Liver (tissue), 9 donors: Measurements from ENCODE around the gene URI1. TPM values are rescaled to one million over a fixed set of nuclear protein-coding genes. Genes with fewer than 3 reads are reported as not detected.

Experiments
- DNase-seq: peaks from one replicate; pipeline ENCODE4 v3.0.0-alpha.2; 2017; ENCODE audit warnings: low spot score
- H3K27ac ChIP-seq, 2 donors: one replicate each; pipeline ENCODE4 v1.7.0; 2013; ENCODE audit warnings: inconsistent platforms in 2 of 2, low read length in 2 of 2, control low read depth in 1 of 2, low read depth in 1 of 2, mild to moderate bottlenecking in 1 of 2
- H3K27me3 ChIP-seq, 4 donors: one replicate each; pipeline versions ENCODE4 v1.6.1 to v1.7.0; 2013; ENCODE audit warnings: low read length in 3 of 4, inconsistent platforms in 1 of 4, mild to moderate bottlenecking in 1 of 4, moderate library complexity in 1 of 4; ENCODE audit not compliant: control insufficient read depth in 4 of 4, insufficient read depth in 4 of 4
- H3K36me3 ChIP-seq, 4 donors: one replicate each; pipeline versions ENCODE4 v1.6.1 to v1.7.0; 2013; ENCODE audit warnings: low read length in 3 of 4, mild to moderate bottlenecking in 3 of 4, low read depth in 1 of 4, moderate library complexity in 1 of 4; ENCODE audit not compliant: control insufficient read depth in 4 of 4, insufficient read depth in 3 of 4
- H3K4me1 ChIP-seq, 4 donors: one replicate each; pipeline versions ENCODE4 v1.6.1 to v1.7.0; 2013; ENCODE audit warnings: low read length in 3 of 4, mild to moderate bottlenecking in 3 of 4, moderate library complexity in 1 of 4; ENCODE audit not compliant: control insufficient read depth in 4 of 4, insufficient read depth in 4 of 4
- H3K4me3 ChIP-seq, 3 donors: one replicate each; pipeline versions ENCODE4 v1.6.1 to v1.7.0; 2013; ENCODE audit warnings: low read length in 3 of 3, control low read depth in 1 of 3, low read depth in 1 of 3, mild to moderate bottlenecking in 1 of 3
- H3K9ac ChIP-seq, 2 donors: one replicate each; pipeline ENCODE4 v1.7.0; 2013; ENCODE audit warnings: low read length in 2 of 2, mild to moderate bottlenecking in 2 of 2, moderate library complexity in 2 of 2, control low read depth in 1 of 2, low read depth in 1 of 2
- H3K9me3 ChIP-seq, 4 donors: one replicate each; pipeline versions ENCODE4 v1.6.1 to v1.7.0; 2013; ENCODE audit warnings: low read length in 3 of 4; ENCODE audit not compliant: control insufficient read depth in 4 of 4
- ATF3 ChIP-seq: IDR thresholded peaks from 2 replicates; pipeline ENCODE4 v1.6.1; 2016; ENCODE audit warnings: antibody characterized with exemption
- CTCF ChIP-seq: fragments of 150-350 bp; IDR thresholded peaks from 2 replicates; pipeline ENCODE4 v1.5.1; 2017; ENCODE audit warnings: improper control_type of control experiment, low read depth, low read length; ENCODE audit not compliant: missing input control
- EGR1 ChIP-seq, 2 donors: IDR thresholded peaks; 2 replicates each; pipeline ENCODE4 v1.6.1; 2016 to 2018; ENCODE audit warnings: antibody characterized with exemption in 2 of 2, low read depth in 2 of 2
- FOXA1 ChIP-seq: IDR thresholded peaks from 2 replicates; pipeline ENCODE4 v1.6.1; 2016; ENCODE audit warnings: antibody characterized with exemption
- FOXA2 ChIP-seq: IDR thresholded peaks from 2 replicates; pipeline ENCODE4 v1.6.1; 2016; ENCODE audit warnings: antibody characterized with exemption
- GABPA ChIP-seq, 2 donors: IDR thresholded peaks in 1 of 2; conservative IDR thresholded peaks in 1 of 2; 2 replicates each; pipeline ENCODE4 v1.6.1; 2016; ENCODE audit warnings: antibody characterized with exemption in 2 of 2, mild to moderate bottlenecking in 1 of 2, moderate library complexity in 1 of 2
- HNF4A ChIP-seq, 2 donors: conservative IDR thresholded peaks; 2 replicates each; pipeline ENCODE4 v1.6.1; 2016; ENCODE audit warnings: antibody characterized with exemption in 2 of 2, mild to moderate bottlenecking in 2 of 2
- HNF4G ChIP-seq: IDR thresholded peaks from 2 replicates; pipeline ENCODE4 v1.6.1; 2016; ENCODE audit warnings: antibody characterized with exemption
- JUND ChIP-seq, 2 donors: IDR thresholded peaks; 2 replicates each; pipeline ENCODE4 v1.6.1; 2016; ENCODE audit warnings: antibody characterized with exemption in 2 of 2
- NR2F2 ChIP-seq: IDR thresholded peaks from 2 replicates; pipeline ENCODE4 v1.6.1; 2016; ENCODE audit warnings: antibody characterized with exemption
- RAD21 ChIP-seq, 2 donors: IDR thresholded peaks; 2 replicates each; pipeline ENCODE4 v1.6.1; 2016; ENCODE audit warnings: antibody characterized with exemption in 2 of 2, mild to moderate bottlenecking in 2 of 2
- REST ChIP-seq: IDR thresholded peaks from 2 replicates; pipeline ENCODE4 v1.6.1; 2016; ENCODE audit warnings: antibody characterized with exemption, mild to moderate bottlenecking
- RXRA ChIP-seq, 2 donors: IDR thresholded peaks; 2 replicates each; pipeline ENCODE4 v1.6.1; 2017 to 2018; ENCODE audit warnings: antibody characterized with exemption in 2 of 2, mild to moderate bottlenecking in 1 of 2
- SP1 ChIP-seq: IDR thresholded peaks from 2 replicates; pipeline ENCODE4 v1.6.1; 2018; ENCODE audit warnings: antibody characterized with exemption, mild to moderate bottlenecking
- TAF1 ChIP-seq: conservative IDR thresholded peaks from 2 replicates; pipeline ENCODE4 v1.6.1; 2016; ENCODE audit warnings: antibody characterized with exemption, mild to moderate bottlenecking
- YY1 ChIP-seq: IDR thresholded peaks from 2 replicates; pipeline ENCODE4 v1.6.1; 2016; ENCODE audit warnings: antibody characterized with exemption, mild to moderate bottlenecking
- ZBTB33 ChIP-seq: IDR thresholded peaks from 2 replicates; pipeline ENCODE4 v1.6.1; 2016; ENCODE audit warnings: antibody characterized with exemption
- WGBS: extraction: QIAGEN DNeasy Blood & Tissue Kit; methylation state at CpG from one replicate; pipeline ENCODE4 v1.1.7; 2013; 5-methylcytosine and 5-hydroxymethylcytosine counted together
- polyA plus RNA-seq, 2 donors: library from polyadenylated mRNA; stranded (reverse) in 1 of 2; unstranded in 1 of 2; fragments of 200-250 nt in 1 of 2; fragments of >200 nt in 1 of 2; fragmentation: Nextera tagmentation in 1 of 2; extraction: Ambion mirVana in 1 of 2; gene quantifications; one replicate each; pipeline versions ENCODE4 v1.2.1 to v1.2.3, GENCODE V29; 2013 to 2015
- total RNA-seq, 2 donors: library from RNA; depleted of rRNA; stranded (reverse); fragments of >200 nt; gene quantifications; one replicate each; pipeline ENCODE4 v1.2.3, GENCODE V29; 2014
- TF ChIP-seq, protein P1 (sequence below): IDR thresholded peaks from 2 replicates; pipeline ENCODE4 v1.6.1; 2016; ENCODE audit warnings: antibody characterized with exemption
- donor health status: healthy.
- donor health status: healthy.
- donor health status: healthy.
- donor health status: healthy.
- donor health status: healthy.

The URI1 gene
- total and polyA plus RNA-seq, 4 donors: 12.2 to 29.5 (median 15.7) TPM

GRCh38 chr19:29926031-29926430 is 16.0 kb upstream of the URI1 start:
- WGBS: 46% methylated on average over 1 of the region's 1 CpG
- TF ChIP-seq HNF4G: no peak
- no peak for TF ChIP-seq FOXA2
- TF ChIP-seq NR2F2: no peak
- no peak for TF ChIP-seq HNF4A (conservative IDR thresholded peaks at IDR 0.05)
- TF ChIP-seq FOXA1: no peak
- TF ChIP-seq, protein P1, sequence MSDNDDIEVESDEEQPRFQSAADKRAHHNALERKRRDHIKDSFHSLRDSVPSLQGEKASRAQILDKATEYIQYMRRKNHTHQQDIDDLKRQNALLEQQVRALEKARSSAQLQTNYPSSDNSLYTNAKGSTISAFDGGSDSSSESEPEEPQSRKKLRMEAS: no peak
- no peak for TF ChIP-seq EGR1 (IDR thresholded peaks at IDR 0.05; ENCODE audit: low read depth in 2 of 2)
- TF ChIP-seq GABPA (IDR thresholded peaks at IDR 0.05 in 1 of 2, conservative IDR thresholded peaks at IDR 0.05 in 1 of 2): no peak
- TF ChIP-seq REST: no peak
- no peak for TF ChIP-seq SP1
- no peak for TF ChIP-seq RAD21 (IDR thresholded peaks at IDR 0.05)
- TF ChIP-seq CTCF: no peak
- TF ChIP-seq ATF3: no peak
- no peak for TF ChIP-seq ZBTB33
- TF ChIP-seq JUND (IDR thresholded peaks at IDR 0.05): no peak
- no peak for TF ChIP-seq RXRA (IDR thresholded peaks at IDR 0.05)
- no peak for TF ChIP-seq TAF1
- no peak for TF ChIP-seq YY1
- no peak for DNase-seq
- Histone ChIP-seq H3K4me3 (no peak overlapping the region), H3K27me3 (no peaks in the 10 kb centered on the region), H3K36me3 (no peaks in the 10 kb centered on the region), H3K4me1 (no peaks in the 10 kb centered on the region), H3K9ac (no peak overlapping the region), H3K9me3 (no peaks in the 10 kb centered on the region), H3K27ac (no peak overlapping the region)
